HG02938 (cell line): ENCODE data around the gene HTR3B.
"Not testable (repeated sequence)": the region's sequence is repeated elsewhere in the genome, so short reads cannot be mapped to it uniquely, and the experiment has no call there.

Source experiments
- ATAC-seq: cut with Tn5 transposase; IDR thresholded peaks from one replicate; pipeline ENCODE4 v1.9.1; 2021; ENCODE audit warnings: mild to moderate bottlenecking, moderate library complexity; ENCODE audit not compliant: unreplicated experiment

The HTR3B gene

GRCh38 chr11:113942256-113942655 lies 37.7 kb downstream of the HTR3B start:
- ATAC-seq, result no peak

- ATAC-seq, result not testable (repeated sequence)
Observed at GRCh38 chr11:113946162-113946561, 41.6 kb downstream of the HTR3B start.

GRCh38 chr11:113947994-113948393 lies 43.4 kb downstream of the HTR3B start:
- ATAC-seq, result no peak

- no peak for ATAC-seq
Observed at GRCh38 chr11:113949891-113950290, 45.3 kb downstream of the HTR3B start.

- ATAC-seq, result no peak
Observed at GRCh38 chr11:113951537-113951936, 46.9 kb downstream of the HTR3B start.

- no peak for ATAC-seq
Observed at GRCh38 chr11:113952070-113952469, 47.5 kb downstream of the HTR3B start.

GRCh38 chr11:113952588-113952987 lies 48.0 kb downstream of the HTR3B start:
- ATAC-seq, result no peak

- ATAC-seq, result no peak
Observed at GRCh38 chr11:113954235-113954634, 49.6 kb downstream of the HTR3B start.

GRCh38 chr11:113956986-113957385 lies 52.4 kb downstream of the HTR3B start:
- no peak for ATAC-seq

GRCh38 chr11:113960702-113961330 lies 56.2 kb downstream of the HTR3B start:
- ATAC-seq, result no peak

GRCh38 chr11:113967361-113967760 lies 62.8 kb downstream of the HTR3B start:
- ATAC-seq, result no peak

- ATAC-seq, result no peak
Observed at GRCh38 chr11:113971506-113972195, 67.1 kb downstream of the HTR3B start.

GRCh38 chr11:113974741-113975470 lies 70.3 kb downstream of the HTR3B start, which contains the start of gene HTR3A:
Gene HTR3A (plus strand): TSS chr11:113975108. CDS start chr11:113975326, 218 bp downstream.
- no peak for ATAC-seq

GRCh38 chr11:113977071-113977490 lies 72.5 kb downstream of the HTR3B start:
- ATAC-seq, result no peak

GRCh38 chr11:113977701-113978100 lies 73.1 kb downstream of the HTR3B start:
- no peak for ATAC-seq

- ATAC-seq, result no peak
Observed at GRCh38 chr11:113979431-113979830, 74.8 kb downstream of the HTR3B start.

- no peak for ATAC-seq
Observed at GRCh38 chr11:113980785-113981184, 76.2 kb downstream of the HTR3B start.

GRCh38 chr11:113982306-113982705 lies 77.7 kb downstream of the HTR3B start:
- ATAC-seq, result no peak

- no peak for ATAC-seq
Observed at GRCh38 chr11:113984781-113985180, 80.2 kb downstream of the HTR3B start.

- ATAC-seq, result no peak
Observed at GRCh38 chr11:113985906-113986305, 81.3 kb downstream of the HTR3B start.

- no peak for ATAC-seq
Observed at GRCh38 chr11:113986351-113987140, 82.0 kb downstream of the HTR3B start.
